ENCODE data around the gene ICAM2. TPM values are rescaled to one million over a fixed set of nuclear protein-coding genes. Genes with fewer than 3 reads are reported as not detected.

The ICAM2 gene
- total RNA-seq, 4 donors from 2014 or later, result 20.3 to 41.8 (median 30.6) TPM

DNA sequence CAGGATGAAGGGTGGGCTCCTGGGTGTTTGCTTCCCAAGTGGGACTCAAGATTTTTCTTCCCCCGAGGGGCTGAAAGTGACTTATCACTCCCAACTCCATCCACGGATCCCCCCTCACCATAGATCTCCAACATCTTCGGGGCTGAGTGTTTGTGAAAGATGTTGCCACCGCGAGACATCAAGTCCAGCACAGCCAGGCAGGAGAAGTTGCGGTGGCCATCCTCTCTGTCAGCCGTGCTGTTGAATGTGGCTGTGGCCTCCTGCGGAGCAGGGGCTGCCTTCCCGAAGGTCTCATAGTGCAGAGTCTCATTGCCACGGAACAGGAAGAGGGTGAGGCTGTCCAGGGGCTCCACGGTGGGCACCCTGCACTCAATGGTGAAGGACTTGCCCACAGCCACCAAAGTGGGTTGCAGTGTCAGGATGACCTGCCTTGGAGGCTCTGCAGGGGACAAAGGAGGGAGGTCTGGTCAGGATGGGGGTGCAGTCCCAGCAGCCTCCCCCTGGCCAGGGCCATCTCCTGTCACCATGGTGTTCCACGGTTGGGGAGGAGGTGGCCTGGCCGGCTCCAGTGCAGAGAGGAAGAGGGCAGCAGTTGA lies 16.8 kb downstream of the ICAM2 start:
- intact Hi-C loops (cut with DNase I), result no loop called here

DNA sequence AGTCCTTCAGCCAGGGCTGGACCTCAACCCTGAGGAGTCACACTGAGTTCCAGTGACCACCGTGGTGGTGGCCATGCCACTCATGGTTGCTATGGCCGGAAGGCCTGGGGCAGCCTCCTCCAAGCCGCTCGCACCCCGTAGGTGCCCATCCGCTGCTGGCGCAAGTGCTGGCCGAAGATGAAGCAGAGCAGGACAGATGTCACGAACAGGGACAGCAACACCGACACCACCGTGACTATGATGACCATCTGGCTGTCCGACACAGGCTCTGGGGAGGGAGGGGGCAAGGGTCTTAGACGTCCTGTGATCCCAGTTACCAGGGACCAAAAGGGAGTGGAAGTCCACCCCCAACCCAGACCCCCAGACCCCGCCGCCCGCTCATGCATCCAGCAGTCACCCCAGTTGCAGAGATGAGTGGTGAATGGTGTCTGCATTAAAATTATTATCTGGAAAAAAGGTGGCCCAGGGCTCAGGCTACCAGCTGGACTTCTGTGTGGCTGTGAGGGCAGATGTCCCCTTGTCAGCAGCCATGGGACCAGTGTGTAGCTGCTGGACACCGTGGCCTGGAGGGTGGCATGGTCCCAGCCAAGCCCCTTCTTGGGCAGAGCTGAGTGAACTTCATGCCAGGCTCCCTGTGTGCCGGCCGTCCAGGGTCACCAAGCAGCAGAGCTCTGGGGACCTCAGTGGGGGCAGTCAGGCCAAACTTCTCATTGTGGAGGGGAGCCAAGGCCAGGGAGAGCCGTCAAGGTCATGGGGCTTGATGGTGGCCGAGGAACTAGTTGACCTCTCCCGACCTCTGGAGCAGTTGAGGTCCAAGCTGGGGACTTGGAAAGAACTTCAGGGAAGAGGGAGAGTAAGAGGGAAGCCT lies 17.5 kb downstream of the ICAM2 start:
- TF ChIP-seq, protein P1, sequence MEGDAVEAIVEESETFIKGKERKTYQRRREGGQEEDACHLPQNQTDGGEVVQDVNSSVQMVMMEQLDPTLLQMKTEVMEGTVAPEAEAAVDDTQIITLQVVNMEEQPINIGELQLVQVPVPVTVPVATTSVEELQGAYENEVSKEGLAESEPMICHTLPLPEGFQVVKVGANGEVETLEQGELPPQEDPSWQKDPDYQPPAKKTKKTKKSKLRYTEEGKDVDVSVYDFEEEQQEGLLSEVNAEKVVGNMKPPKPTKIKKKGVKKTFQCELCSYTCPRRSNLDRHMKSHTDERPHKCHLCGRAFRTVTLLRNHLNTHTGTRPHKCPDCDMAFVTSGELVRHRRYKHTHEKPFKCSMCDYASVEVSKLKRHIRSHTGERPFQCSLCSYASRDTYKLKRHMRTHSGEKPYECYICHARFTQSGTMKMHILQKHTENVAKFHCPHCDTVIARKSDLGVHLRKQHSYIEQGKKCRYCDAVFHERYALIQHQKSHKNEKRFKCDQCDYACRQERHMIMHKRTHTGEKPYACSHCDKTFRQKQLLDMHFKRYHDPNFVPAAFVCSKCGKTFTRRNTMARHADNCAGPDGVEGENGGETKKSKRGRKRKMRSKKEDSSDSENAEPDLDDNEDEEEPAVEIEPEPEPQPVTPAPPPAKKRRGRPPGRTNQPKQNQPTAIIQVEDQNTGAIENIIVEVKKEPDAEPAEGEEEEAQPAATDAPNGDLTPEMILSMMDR (IDR thresholded peaks at IDR 0.05), result no peak
- no peak for TF ChIP-seq POLR2A (IDR thresholded peaks at IDR 0.05)
- Histone ChIP-seq H3K4me1 (peaks cover 27 to 59% of the 10 kb centered on the region in 2 donors), H3K4me3 (replicated peaks in 1 of 3) (no peak overlapping the region), H3K27ac (peak overlapping the region; percentile 48 to 85 (median 60)), H3K9me3 (no peaks in the 10 kb centered on the region), H3K27me3 (no peaks in the 10 kb centered on the region), H3K36me3 (no peaks in the 10 kb centered on the region)
- DNase-seq, result no peak
- 87 to 90% methylated on average over 11 to 16 of the region's 22 CpGs for WGBS, 2 donors
- intact Hi-C loops (cut with DNase I), result no loop called here

More for the DNA sequence above, 16.8 kb downstream of the ICAM2 start:
- DNase-seq, result no peak
- Histone ChIP-seq H3K4me1 (peaks cover 21 to 57% of the 10 kb centered on the region in 2 donors), H3K36me3 (no peaks in the 10 kb centered on the region), H3K9me3 (no peaks in the 10 kb centered on the region), H3K4me3 (replicated peaks in 1 of 3) (no peak overlapping the region), H3K27me3 (no peaks in the 10 kb centered on the region), H3K27ac (no peak overlapping the region)
- 85 to 91% methylated on average over 10 to 13 of the region's 13 CpGs for WGBS, 2 donors
- no peak for TF ChIP-seq POLR2A (IDR thresholded peaks at IDR 0.05)
- TF ChIP-seq, protein P1 (IDR thresholded peaks at IDR 0.05), result no peak

- WGBS, 2 donors, result 50 to 79% methylated on average over 10 to 12 of the region's 14 CpGs
- no peak for TF ChIP-seq POLR2A (IDR thresholded peaks at IDR 0.05)
- TF ChIP-seq, protein P1 (IDR thresholded peaks at IDR 0.05), result no peak
- Histone ChIP-seq H3K4me3 (replicated peaks in 1 of 3) (no peak overlapping the region), H3K27me3 (no peaks in the 10 kb centered on the region), H3K36me3 (no peaks in the 10 kb centered on the region), H3K27ac (peak overlapping the region; percentile 48 to 85 (median 61)), H3K9me3 (no peaks in the 10 kb centered on the region), H3K4me1 (peaks cover 32 to 56% of the 10 kb centered on the region in 2 donors)
- DNase-seq, result peak in 1 of 2 donors; percentile 79
- intact Hi-C loops (cut with DNase I), result no loop called here
These were observed 18.5 kb downstream of the ICAM2 start for GRCh38 chr17:64001763-64002529.

DNA sequence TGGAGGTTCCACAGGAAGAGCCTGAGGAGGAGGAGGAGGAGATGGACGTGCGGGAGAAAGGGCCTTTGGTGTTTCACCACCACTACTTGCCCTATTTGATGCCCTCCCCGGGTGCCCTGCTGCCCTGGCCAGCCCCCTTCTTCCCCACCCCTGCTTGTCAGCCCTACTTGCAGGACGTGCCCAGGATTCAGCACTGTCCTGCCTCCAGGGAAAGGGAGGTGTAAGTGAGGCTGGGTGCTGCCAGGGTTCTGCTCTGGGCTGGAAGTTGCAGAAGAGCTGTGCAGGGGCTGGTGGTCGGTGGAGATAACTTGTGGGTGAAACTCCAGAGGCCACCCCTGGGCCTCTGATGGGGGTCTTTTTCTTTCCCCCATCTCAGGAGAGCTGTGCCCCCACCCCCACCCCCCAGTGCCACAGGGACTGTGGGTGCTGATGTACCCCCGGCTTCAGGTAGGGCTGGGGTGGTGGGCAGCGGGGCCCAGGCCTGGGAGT lies 19.3 kb downstream of the ICAM2 start:
- H3K27me3 ChIP-seq, result no peaks in the 10 kb centered on the region
- no peaks in the 10 kb centered on the region for H3K9me3 ChIP-seq
- no peak overlapping the region for H3K4me3 ChIP-seq (replicated peaks in 1 of 3)
- intact Hi-C loops (cut with DNase I), result no loop called here
- DNase-seq, result no peak
- no peaks in the 10 kb centered on the region for H3K36me3 ChIP-seq
- 90 to 92% methylated on average over 5 to 6 of the region's 7 CpGs for WGBS, 2 donors
- peak overlapping the region; percentile 48 to 85 (median 61) for H3K27ac ChIP-seq
- peaks cover 26 to 51% of the 10 kb centered on the region in 2 donors for H3K4me1 ChIP-seq
- TF ChIP-seq, protein P1 (IDR thresholded peaks at IDR 0.05), result no peak
- TF ChIP-seq POLR2A (IDR thresholded peaks at IDR 0.05), result no peak

All from thyroid gland (tissue), 4 donors.